ENCODE data around the gene TMEM209.
A peak's percentile ranks its signal among the peaks of the same experiment; 100 is the strongest.
"Not testable (repeated sequence)": the region's sequence is repeated elsewhere in the genome, so short reads cannot be mapped to it uniquely, and the experiment has no call there.

The TMEM209 gene
- 7.0 to 40.7 (median 27.3) reads per million in 18 experiments for total RNA-seq

GRCh38 chr7:130205084-130205947 is at the start of gene TMEM209:
TSS of gene TMEM209 (minus strand) at chr7:130205406. CDS start at chr7:130205375, 31 bp downstream.
- DNase-seq: peak; percentile 98 to 99

DNA sequence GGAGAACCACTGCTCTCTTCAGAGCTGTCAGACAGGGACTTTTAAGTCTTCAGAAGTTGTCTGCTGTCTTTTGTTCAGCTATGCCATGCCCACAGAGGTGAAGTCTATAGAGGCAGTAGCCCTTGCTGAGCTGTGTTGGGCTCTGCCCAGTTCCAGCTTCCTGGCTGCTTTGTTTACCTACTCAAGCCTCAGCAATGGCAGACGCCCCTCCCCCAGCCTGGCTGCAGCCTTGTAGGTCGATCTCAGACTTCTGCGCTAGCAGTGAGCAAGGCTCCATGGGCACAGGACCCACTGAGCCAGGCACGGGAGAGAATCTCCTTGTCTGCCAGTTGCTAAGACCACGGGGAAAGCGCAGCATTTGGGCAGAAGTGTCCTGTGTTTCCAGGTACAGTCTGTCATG is 49.3 kb upstream of the TMEM209 start:
- no peak for DNase-seq

DNA sequence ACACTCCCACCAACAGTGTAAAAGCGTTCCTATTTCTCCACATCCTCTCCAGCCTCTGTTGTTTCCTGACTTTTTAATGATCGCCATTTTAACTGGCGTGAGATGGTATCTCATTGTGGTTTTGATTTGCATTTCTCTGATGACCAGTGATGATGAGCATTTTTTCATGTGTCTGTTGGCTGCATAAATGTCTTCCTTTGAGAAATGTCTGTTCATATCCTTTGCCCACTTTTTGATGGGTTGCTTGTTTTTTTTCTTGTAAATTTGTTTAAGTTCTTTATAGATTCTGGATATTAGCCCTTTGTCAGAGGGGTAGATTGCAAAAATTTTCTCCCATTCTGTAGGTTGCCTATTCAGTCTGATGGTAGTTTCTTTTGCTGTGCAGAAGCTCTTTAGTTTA is 44.4 kb upstream of the TMEM209 start:
- not testable (repeated sequence) for DNase-seq

DNA sequence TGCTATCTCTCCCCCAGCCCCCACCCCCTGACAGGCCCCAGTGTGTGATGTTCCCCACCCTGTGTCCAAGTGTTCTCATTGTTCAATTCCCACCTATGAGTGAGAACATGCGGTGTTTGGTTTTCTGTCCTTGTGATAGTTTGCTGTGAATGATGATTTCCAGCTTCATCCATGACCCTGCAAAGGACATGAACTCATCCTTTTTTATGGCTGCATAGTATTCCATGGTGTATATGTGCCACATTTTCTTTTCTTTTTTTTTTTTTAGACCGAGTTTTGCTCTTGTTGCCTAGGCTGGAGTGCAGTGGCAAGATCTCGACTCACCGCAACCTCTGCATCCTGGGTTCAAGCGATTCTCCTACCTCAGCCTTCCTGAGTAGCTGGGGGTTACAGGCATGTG is 43.6 kb upstream of the TMEM209 start:
- not testable (repeated sequence) for DNase-seq

DNA sequence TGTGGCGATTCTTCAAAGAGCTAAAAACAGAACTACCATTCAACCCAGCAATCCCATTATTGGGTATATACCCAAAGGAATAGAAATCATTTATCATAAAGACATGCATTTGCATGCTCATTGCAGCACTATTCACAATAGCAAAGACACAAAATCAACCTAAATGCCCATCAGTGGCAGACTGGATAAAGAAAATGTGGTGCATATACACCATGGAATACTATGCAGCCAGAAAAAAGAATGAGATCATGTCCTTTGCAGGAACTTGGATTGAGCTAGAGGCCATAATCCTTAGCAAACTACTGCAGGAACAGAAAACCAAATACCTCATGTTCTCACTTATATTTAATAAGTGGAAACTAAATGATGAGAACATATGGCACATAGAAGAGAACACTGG is 41.3 kb upstream of the TMEM209 start:
- not testable (repeated sequence) for DNase-seq

DNA sequence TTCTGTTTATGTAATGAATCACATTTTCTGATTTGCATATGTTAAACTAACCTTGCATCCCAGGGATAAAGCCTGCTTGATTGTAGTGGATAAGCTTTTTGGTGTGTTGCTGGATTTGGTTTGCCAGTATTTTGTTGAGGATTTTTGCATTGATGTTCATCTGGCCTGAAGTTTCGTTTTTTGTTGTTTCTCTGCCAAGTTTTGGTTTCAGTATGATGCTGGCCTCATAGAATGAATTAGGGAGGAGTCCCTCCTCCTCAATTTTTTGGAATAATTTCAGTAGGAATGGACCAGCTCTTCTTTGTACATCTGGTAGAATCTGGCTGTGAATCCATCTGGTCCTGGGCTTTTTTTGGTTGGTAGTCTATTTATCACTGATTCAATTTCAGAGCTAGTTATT is 38.3 kb upstream of the TMEM209 start:
- DNase-seq: not testable (repeated sequence)

GRCh38 chr7:130242198-130243014 is 37.2 kb upstream of the TMEM209 start:
- peak; percentile 16 to 51 for DNase-seq

GRCh38 chr7:130240240-130240639 is 35.0 kb upstream of the TMEM209 start:
- DNase-seq: no peak

- not testable (repeated sequence) for DNase-seq
Measured at GRCh38 chr7:130236361-130236760, 31.2 kb upstream of the TMEM209 start.

- DNase-seq: no peak
Measured at GRCh38 chr7:130234078-130234477, 28.9 kb upstream of the TMEM209 start.

DNA sequence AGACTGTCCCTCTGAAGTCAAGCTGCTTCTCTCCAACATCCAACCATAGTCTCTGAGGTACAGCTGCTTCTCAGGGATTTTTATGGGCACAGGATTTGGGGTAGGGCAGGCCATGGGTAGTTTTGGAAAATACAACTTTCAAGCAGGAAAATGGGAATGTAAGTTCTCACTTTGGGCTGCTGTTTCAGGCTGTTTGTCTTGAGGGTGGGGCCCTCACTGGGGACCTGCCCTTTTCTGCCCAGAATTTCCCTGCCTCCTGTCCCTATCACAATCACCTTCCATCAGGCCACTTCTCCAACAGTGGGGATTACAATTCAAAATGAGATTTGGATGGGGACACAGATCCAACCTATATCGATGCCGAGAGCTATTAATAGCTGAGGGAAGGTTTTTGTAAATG is 27.0 kb upstream of the TMEM209 start:
- DNase-seq: no peak

- no peak for DNase-seq
Measured at GRCh38 chr7:130231792-130232191, 26.6 kb upstream of the TMEM209 start.

DNA sequence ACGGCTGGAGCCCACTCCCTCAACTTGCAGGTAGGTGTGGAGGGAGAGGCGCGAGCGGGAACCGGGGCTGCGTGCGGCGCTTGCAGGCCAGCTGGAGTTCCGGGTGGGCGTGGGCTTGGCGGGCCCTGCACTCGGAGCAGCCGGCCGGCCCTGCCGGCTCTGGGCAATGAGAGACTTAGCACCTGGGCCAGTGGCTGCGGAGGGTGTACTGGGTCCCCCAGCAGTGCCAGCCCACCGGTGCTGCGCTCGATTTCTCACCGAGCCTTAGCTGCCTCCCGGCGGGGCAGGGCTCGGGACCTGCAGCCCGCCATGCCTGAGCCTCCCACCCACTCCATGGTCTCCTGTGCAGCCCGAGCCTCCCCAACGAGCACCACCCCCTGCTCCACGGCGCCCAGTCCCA is 24.8 kb upstream of the TMEM209 start:
- not testable (repeated sequence) for DNase-seq

- DNase-seq: no peak
Measured at GRCh38 chr7:130228840-130229502, 23.8 kb upstream of the TMEM209 start.

DNA sequence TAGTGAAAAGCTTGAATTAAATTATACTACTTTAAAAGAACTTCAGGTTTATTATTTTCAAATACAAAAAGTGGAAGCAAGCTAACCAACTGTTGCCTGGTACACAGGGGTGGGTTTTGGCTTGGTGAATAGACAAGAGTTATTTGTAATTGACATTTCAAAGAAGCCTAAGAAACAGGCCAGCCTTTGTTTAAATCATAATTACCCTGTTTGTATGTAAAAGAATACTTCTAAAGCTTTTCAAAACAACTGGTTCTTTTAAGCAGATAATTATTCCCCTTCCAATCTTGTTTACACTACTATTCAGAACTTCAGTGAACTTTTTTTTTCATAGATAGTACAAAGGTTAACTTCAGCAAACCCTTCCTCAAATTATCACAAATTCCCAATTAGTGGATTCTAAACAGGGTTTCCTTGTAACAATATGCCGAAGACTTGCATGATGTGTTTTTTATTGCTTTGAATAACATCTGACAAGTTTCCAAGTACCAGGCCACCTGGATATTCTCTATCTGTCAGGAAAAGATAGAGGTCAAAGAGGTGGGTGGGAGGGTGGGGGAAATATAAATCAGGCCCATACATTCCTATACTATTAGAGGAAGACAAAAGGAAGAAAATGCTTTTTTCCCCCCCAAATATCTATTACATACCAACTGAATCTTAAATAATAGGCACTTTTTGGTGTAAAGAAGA is 22.8 kb upstream of the TMEM209 start:
- DNase-seq: no peak

DNA sequence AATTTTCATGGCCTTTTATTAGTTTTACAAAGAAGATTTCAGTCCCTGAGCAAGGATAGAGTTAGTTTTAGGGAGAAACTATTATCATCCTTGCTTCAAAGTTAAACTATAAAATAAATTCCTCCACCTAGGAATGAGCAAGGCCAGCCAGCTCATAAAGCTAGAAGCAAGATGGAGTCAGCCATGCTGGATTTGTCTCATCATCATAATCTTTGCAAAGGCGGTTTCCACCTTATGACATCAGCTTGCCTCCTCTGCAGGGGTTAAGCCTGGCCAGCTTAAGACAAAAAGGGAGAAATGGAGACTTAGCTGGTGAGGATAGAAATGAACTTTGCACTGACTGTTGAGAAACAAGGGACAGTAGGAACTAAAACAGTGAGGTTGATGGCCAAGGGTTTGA is 21.1 kb upstream of the TMEM209 start:
- DNase-seq: no peak

DNA sequence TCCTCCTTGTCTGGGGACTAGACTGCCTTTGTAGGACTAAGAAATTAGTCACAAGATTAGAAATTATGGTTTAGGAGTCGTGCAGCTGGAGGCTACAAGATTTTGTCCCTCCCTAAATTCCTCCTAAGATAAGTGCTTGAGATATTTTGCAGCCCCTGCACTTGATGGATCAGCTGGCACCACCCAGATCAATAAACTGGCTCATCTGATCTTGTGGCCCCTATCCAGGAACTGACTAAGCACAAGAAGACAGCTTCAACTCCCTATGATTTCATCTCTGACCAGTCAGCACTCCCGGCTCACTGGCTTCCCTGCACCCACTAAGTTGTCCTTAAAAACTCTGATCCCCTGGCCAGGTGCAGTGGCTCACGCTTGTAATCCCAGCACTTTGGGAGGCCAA is 19.7 kb upstream of the TMEM209 start:
- DNase-seq: not testable (repeated sequence)

GRCh38 chr7:130224210-130224609 is 19.0 kb upstream of the TMEM209 start:
- no peak for DNase-seq

- no peak for DNase-seq
Measured at GRCh38 chr7:130223646-130224045, 18.4 kb upstream of the TMEM209 start.

DNA sequence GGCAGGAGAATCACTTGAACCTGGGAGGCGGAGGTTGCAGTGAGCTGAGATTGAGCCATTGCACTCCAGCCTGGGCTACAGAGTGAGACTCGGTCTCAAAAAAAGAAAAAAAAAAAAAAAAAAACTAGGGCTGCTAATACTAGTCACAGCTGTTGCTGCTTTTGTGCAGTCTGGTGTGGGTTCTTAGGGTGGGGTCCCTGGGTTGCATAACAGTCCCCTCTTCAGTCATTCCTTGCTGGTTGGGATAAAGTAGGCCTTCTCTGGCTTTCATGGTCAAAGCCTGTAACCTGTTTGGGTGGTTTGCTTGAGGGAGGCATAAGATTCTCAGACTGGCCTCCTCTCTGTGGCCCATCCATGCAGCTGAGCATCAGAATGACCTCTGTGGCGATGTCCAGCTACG is 16.5 kb upstream of the TMEM209 start:
- no peak for DNase-seq

GRCh38 chr7:130219871-130220270 is 14.7 kb upstream of the TMEM209 start:
- DNase-seq: no peak

All from inflammatory macrophage (primary cell).